ENCODE measurements around the gene MAGEA4.

MAGEA4 gene

DNA sequence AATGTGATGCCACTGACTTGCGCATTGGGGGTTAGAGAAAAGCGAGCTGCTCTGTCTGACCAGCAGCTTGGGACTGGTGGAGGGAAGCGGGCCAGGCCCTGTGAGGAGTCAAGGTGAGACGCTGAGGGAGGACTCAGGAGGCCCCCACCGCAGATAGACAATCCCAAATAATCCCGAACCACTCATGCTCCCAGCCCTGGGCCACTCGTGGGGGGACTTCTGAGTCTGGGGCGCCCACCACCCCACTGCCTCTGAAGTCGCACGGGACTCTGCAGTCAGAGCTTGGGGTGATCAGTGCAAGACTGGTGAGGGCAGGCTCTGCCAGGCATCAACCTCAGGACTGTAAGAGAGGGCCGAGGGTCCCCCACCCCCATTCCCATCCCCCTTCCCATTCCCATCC lies 6.9 kb downstream of the MAGEA4 start:
- Histone ChIP-seq H3F3A (ENCODE audit: low read depth) (no peaks in the 10 kb centered on the region), H3K27me3 (ENCODE audit: insufficient read depth, low read length, poor library complexity, severe bottlenecking) (no peaks in the 10 kb centered on the region), H3K9ac (ENCODE audit: low read depth, low read length, poor library complexity, severe bottlenecking) (no peak overlapping the region), H2AFZ (ENCODE audit: low read length) (no peak overlapping the region), H3K36me3 (ENCODE audit: insufficient read depth, low read length) (no peaks in the 10 kb centered on the region), H3K4me2 (ENCODE audit: low read depth, low read length, poor library complexity, severe bottlenecking) (no peak overlapping the region), H3K4me3 (ENCODE audit: low read length, poor library complexity, severe bottlenecking) (no peak overlapping the region), H3K9me2 (replicated peaks; ENCODE audit: low read depth, low read length) (no peaks in the 10 kb centered on the region), H3K9me3 (ENCODE audit: insufficient read depth, low read depth, low read length) (no peaks in the 10 kb centered on the region), H4K20me1 (ENCODE audit: insufficient read depth, low read length, poor library complexity, severe bottlenecking) (no peaks in the 10 kb centered on the region), H3K79me2 (ENCODE audit: insufficient read depth, low read length) (no peaks in the 10 kb centered on the region), H3K4me1 (ENCODE audit: insufficient read depth, low read length, poor library complexity, severe bottlenecking) (no peaks in the 10 kb centered on the region)
- TF ChIP-seq EZH2phosphoT487 (IDR thresholded peaks at IDR 0.05; ENCODE audit: borderline replicate concordance), result no peak
- TF ChIP-seq, protein P1, sequence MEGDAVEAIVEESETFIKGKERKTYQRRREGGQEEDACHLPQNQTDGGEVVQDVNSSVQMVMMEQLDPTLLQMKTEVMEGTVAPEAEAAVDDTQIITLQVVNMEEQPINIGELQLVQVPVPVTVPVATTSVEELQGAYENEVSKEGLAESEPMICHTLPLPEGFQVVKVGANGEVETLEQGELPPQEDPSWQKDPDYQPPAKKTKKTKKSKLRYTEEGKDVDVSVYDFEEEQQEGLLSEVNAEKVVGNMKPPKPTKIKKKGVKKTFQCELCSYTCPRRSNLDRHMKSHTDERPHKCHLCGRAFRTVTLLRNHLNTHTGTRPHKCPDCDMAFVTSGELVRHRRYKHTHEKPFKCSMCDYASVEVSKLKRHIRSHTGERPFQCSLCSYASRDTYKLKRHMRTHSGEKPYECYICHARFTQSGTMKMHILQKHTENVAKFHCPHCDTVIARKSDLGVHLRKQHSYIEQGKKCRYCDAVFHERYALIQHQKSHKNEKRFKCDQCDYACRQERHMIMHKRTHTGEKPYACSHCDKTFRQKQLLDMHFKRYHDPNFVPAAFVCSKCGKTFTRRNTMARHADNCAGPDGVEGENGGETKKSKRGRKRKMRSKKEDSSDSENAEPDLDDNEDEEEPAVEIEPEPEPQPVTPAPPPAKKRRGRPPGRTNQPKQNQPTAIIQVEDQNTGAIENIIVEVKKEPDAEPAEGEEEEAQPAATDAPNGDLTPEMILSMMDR (conservative IDR thresholded peaks at IDR 0.05; ENCODE audit: low read length), result no peak

DNA sequence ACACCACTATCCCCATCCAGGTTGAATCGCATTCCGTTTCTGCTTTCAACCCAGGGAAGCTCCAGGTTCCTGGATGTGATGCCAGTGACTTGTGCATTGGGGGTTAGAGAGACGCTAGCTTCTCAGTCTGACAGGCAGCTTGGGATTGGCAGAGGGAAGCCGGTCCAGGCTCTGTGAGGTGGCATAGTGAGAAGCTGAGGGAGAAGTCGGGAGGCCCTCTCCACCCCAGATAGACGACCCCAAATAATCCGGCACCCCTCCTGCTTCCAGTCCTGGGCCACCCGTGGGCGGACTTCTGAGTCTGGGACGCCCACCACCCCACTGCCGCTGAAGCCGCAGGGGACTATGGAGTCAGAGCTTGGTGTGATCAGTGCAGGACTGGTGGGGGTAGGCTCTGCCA lies 7.4 kb downstream of the MAGEA4 start:
- no peak overlapping the region for H2AFZ ChIP-seq (ENCODE audit: low read length)
- no peaks in the 10 kb centered on the region for H3K36me3 ChIP-seq (ENCODE audit: insufficient read depth, low read length)
- H3F3A ChIP-seq (ENCODE audit: low read depth), result no peaks in the 10 kb centered on the region
- no peak overlapping the region for H3K4me3 ChIP-seq (ENCODE audit: low read length, poor library complexity, severe bottlenecking)
- TF ChIP-seq, protein P1 (conservative IDR thresholded peaks at IDR 0.05; ENCODE audit: low read length), result no peak
- TF ChIP-seq EZH2phosphoT487 (IDR thresholded peaks at IDR 0.05; ENCODE audit: borderline replicate concordance), result no peak
- no peaks in the 10 kb centered on the region for H3K4me1 ChIP-seq (ENCODE audit: insufficient read depth, low read length, poor library complexity, severe bottlenecking)
- H3K4me2 ChIP-seq (ENCODE audit: low read depth, low read length, poor library complexity, severe bottlenecking), result no peak overlapping the region
- H3K9ac ChIP-seq (ENCODE audit: low read depth, low read length, poor library complexity, severe bottlenecking), result no peak overlapping the region
- no peaks in the 10 kb centered on the region for H3K79me2 ChIP-seq (ENCODE audit: insufficient read depth, low read length)
- no peaks in the 10 kb centered on the region for H4K20me1 ChIP-seq (ENCODE audit: insufficient read depth, low read length, poor library complexity, severe bottlenecking)
- H3K9me3 ChIP-seq (ENCODE audit: insufficient read depth, low read depth, low read length), result no peaks in the 10 kb centered on the region
- no peaks in the 10 kb centered on the region for H3K27me3 ChIP-seq (ENCODE audit: insufficient read depth, low read length, poor library complexity, severe bottlenecking)
- no peaks in the 10 kb centered on the region for H3K9me2 ChIP-seq (replicated peaks; ENCODE audit: low read depth, low read length)

DNA sequence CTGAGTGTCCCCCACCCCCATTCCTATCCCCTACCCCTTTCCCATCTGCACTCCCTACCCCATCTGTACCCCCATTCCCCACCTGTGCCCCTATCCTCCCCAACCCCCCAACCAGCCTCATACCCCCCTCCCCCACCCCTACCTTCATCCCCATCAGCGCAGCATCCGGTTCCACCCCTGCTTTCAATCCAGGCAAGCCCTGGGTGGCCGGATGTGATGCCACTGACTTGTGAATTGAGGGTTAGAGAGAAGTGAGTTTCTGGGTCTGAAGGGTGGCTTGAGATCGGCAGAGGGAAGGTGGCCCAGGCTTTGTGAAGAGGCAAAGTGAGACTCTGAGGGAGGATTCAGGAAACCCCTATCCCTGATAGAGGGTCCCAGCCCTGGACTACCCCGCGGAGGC lies 7.8 kb downstream of the MAGEA4 start:
- Histone ChIP-seq H3F3A (ENCODE audit: low read depth) (no peaks in the 10 kb centered on the region), H3K9me2 (replicated peaks; ENCODE audit: low read depth, low read length) (no peaks in the 10 kb centered on the region), H4K20me1 (ENCODE audit: insufficient read depth, low read length, poor library complexity, severe bottlenecking) (no peaks in the 10 kb centered on the region), H3K4me3 (ENCODE audit: low read length, poor library complexity, severe bottlenecking) (no peak overlapping the region), H3K36me3 (ENCODE audit: insufficient read depth, low read length) (no peaks in the 10 kb centered on the region), H3K79me2 (ENCODE audit: insufficient read depth, low read length) (no peaks in the 10 kb centered on the region), H3K27me3 (ENCODE audit: insufficient read depth, low read length, poor library complexity, severe bottlenecking) (no peaks in the 10 kb centered on the region), H3K4me1 (ENCODE audit: insufficient read depth, low read length, poor library complexity, severe bottlenecking) (no peaks in the 10 kb centered on the region), H3K4me2 (ENCODE audit: low read depth, low read length, poor library complexity, severe bottlenecking) (no peak overlapping the region), H3K9me3 (ENCODE audit: insufficient read depth, low read depth, low read length) (no peaks in the 10 kb centered on the region), H2AFZ (ENCODE audit: low read length) (no peak overlapping the region), H3K9ac (ENCODE audit: low read depth, low read length, poor library complexity, severe bottlenecking) (no peak overlapping the region)
- TF ChIP-seq, protein P1 (conservative IDR thresholded peaks at IDR 0.05; ENCODE audit: low read length), result no peak
- no peak for TF ChIP-seq EZH2phosphoT487 (IDR thresholded peaks at IDR 0.05; ENCODE audit: borderline replicate concordance)
